ENCODE data around the gene TCF4. TPM values are rescaled to one million over a fixed set of nuclear protein-coding genes. Genes with fewer than 3 reads are reported as not detected.

Gene TCF4
- polyA plus RNA-seq, 1 of the 3 experiments (the other 2 are of a cell fraction): 39.1 TPM

DNA sequence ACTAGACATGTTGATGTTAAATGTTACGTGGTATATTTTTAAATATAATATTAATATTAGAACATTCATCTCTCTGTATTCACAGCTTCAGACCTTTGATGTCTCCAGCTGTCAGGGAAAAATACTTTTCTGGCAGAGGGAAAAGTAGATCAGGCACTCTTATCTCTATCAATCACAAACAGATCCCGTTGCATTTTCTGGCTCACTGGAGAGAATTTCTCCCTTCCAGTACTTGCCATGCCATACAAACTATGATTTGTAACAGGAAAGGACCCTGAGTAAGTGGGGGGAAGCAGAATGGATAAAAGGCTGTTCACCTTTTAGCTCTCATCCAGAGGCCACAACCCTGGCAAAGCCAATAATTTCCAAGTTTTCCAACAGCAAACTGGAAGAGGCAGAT lies 158.0 kb downstream of the TCF4 start (continued):
- TF ChIP-seq, protein P1, sequence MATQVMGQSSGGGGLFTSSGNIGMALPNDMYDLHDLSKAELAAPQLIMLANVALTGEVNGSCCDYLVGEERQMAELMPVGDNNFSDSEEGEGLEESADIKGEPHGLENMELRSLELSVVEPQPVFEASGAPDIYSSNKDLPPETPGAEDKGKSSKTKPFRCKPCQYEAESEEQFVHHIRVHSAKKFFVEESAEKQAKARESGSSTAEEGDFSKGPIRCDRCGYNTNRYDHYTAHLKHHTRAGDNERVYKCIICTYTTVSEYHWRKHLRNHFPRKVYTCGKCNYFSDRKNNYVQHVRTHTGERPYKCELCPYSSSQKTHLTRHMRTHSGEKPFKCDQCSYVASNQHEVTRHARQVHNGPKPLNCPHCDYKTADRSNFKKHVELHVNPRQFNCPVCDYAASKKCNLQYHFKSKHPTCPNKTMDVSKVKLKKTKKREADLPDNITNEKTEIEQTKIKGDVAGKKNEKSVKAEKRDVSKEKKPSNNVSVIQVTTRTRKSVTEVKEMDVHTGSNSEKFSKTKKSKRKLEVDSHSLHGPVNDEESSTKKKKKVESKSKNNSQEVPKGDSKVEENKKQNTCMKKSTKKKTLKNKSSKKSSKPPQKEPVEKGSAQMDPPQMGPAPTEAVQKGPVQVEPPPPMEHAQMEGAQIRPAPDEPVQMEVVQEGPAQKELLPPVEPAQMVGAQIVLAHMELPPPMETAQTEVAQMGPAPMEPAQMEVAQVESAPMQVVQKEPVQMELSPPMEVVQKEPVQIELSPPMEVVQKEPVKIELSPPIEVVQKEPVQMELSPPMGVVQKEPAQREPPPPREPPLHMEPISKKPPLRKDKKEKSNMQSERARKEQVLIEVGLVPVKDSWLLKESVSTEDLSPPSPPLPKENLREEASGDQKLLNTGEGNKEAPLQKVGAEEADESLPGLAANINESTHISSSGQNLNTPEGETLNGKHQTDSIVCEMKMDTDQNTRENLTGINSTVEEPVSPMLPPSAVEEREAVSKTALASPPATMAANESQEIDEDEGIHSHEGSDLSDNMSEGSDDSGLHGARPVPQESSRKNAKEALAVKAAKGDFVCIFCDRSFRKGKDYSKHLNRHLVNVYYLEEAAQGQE (IDR thresholded peaks at IDR 0.05; ENCODE audit: low read depth, low read length): no peak
- TF ChIP-seq, protein P2, sequence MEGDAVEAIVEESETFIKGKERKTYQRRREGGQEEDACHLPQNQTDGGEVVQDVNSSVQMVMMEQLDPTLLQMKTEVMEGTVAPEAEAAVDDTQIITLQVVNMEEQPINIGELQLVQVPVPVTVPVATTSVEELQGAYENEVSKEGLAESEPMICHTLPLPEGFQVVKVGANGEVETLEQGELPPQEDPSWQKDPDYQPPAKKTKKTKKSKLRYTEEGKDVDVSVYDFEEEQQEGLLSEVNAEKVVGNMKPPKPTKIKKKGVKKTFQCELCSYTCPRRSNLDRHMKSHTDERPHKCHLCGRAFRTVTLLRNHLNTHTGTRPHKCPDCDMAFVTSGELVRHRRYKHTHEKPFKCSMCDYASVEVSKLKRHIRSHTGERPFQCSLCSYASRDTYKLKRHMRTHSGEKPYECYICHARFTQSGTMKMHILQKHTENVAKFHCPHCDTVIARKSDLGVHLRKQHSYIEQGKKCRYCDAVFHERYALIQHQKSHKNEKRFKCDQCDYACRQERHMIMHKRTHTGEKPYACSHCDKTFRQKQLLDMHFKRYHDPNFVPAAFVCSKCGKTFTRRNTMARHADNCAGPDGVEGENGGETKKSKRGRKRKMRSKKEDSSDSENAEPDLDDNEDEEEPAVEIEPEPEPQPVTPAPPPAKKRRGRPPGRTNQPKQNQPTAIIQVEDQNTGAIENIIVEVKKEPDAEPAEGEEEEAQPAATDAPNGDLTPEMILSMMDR (IDR thresholded peaks at IDR 0.05): no peak
- no peak for TF ChIP-seq MEF2A (IDR thresholded peaks at IDR 0.05; ENCODE audit: borderline replicate concordance, low read depth)

DNA sequence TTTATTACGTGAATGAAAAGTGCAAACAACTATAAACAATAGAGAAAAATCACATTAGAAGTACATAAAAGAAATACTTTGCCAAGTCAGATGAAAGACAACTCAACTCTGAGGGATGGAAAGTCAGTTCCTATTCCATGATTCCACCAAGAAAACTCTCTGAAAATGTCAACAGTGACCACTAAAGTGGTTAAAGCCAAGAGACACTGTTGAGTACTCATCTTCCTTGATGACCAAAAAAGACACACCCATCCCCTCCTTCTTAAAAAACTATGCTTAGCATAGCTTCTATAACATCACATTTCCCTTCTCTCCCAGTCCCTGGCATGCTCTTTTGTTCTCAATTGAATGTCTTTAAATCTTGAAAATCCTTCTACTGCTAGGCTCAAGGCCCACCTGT lies 160.0 kb downstream of the TCF4 start:
- ChIA-PET POLR2A (no interaction called here), CTCF (interaction anchor here (0.9 to 5.3 kb wide), 2 partner anchors 13 to 27 kb away, joined by 3 to 29 read pairs; no protein-coding TSS in a partner anchor)
- Histone ChIP-seq H3K9me3 (no peaks in the 10 kb centered on the region), H3K4me2 (no peak overlapping the region), H3K27me3 (ENCODE audit: insufficient read depth) (no peaks in the 10 kb centered on the region), H2AFZ (ENCODE audit: low read depth) (no peak overlapping the region), H3K4me1 (ENCODE audit: control insufficient read depth in 1 of 2, insufficient read depth in 2 of 2, low read depth in 1 of 2, low read length in 1 of 2) (peaks cover 7 to 24% of the 10 kb centered on the region in 2 experiments; a peak in 3 of 4 replicates), H3K9ac (no peak overlapping the region), H3F3A (replicated peaks; ENCODE audit: insufficient read depth) (no peaks in the 10 kb centered on the region), H3K79me2 (ENCODE audit: insufficient read depth) (peaks cover 47% of the 10 kb centered on the region; the same call in 1 of the 2 replicates), H4K20me1 (ENCODE audit: insufficient read depth) (no peaks in the 10 kb centered on the region), H3K4me3 (ENCODE audit: low read depth in 2 of 2, low read length in 1 of 2) (no peak overlapping the region), H3K27ac (ENCODE audit: low read depth in 2 of 2, low read length in 1 of 2) (no peak overlapping the region), H3K9me2 (no peaks in the 10 kb centered on the region), H3K36me3 (replicated peaks in 1 of 2; ENCODE audit: control insufficient read depth in 1 of 2, insufficient read depth in 2 of 2, low read length in 1 of 2) (peaks cover 0 to 2% of the 10 kb centered on the region in 2 experiments)
- 88% methylated on average over 1 of the region's 1 CpG for WGBS (ENCODE audit: low lambda C conversion rate)
- DNase-seq: no peak
- TF ChIP-seq FOSL2 (IDR thresholded peaks at IDR 0.05; ENCODE audit: borderline replicate concordance, low read depth): no peak
- TF ChIP-seq, protein P3, sequence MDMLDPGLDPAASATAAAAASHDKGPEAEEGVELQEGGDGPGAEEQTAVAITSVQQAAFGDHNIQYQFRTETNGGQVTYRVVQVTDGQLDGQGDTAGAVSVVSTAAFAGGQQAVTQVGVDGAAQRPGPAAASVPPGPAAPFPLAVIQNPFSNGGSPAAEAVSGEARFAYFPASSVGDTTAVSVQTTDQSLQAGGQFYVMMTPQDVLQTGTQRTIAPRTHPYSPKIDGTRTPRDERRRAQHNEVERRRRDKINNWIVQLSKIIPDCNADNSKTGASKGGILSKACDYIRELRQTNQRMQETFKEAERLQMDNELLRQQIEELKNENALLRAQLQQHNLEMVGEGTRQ (IDR thresholded peaks at IDR 0.05; ENCODE audit: borderline replicate concordance, low read depth, low read length): no peak
- no peak for TF ChIP-seq NFIC (IDR thresholded peaks at IDR 0.05; ENCODE audit: borderline replicate concordance)
- TF ChIP-seq RFX5 (IDR thresholded peaks at IDR 0.05; ENCODE audit: low read length): no peak
- TF ChIP-seq, protein P2 (IDR thresholded peaks at IDR 0.05): no peak
